ENCODE data around the gene NTM.

DNA sequence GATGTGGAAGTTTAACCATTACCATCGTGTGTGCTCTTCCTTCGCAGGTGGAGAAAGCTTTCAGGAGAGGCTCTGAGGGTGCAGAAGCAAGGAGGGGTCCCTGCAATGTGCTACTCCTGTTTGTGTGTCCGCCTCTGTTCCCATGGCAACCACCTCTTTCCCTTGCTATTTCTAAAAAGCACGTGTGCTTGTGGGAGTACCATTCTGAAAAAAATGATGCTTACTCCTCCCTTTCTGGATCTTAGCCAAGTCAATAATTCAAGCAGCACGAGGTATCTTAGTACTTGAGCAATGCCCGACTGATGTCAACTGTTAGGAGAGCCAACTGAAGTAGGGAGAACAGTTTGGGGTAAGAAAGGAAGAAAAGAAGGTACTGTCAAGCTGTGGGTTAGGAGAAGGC lies 628.7 kb downstream of the NTM start:
- TF ChIP-seq, protein P1, sequence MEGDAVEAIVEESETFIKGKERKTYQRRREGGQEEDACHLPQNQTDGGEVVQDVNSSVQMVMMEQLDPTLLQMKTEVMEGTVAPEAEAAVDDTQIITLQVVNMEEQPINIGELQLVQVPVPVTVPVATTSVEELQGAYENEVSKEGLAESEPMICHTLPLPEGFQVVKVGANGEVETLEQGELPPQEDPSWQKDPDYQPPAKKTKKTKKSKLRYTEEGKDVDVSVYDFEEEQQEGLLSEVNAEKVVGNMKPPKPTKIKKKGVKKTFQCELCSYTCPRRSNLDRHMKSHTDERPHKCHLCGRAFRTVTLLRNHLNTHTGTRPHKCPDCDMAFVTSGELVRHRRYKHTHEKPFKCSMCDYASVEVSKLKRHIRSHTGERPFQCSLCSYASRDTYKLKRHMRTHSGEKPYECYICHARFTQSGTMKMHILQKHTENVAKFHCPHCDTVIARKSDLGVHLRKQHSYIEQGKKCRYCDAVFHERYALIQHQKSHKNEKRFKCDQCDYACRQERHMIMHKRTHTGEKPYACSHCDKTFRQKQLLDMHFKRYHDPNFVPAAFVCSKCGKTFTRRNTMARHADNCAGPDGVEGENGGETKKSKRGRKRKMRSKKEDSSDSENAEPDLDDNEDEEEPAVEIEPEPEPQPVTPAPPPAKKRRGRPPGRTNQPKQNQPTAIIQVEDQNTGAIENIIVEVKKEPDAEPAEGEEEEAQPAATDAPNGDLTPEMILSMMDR (tag by site-specific recombination; IDR thresholded peaks at IDR 0.05): no peak
- TF ChIP-seq MZF1 (tag by site-specific recombination; IDR thresholded peaks at IDR 0.05; ENCODE audit: borderline replicate concordance): no peak
- no peak for TF ChIP-seq ZNF558 (tag by site-specific recombination; IDR thresholded peaks at IDR 0.05)
- no peak for TF ChIP-seq ZSCAN23 (tag by site-specific recombination; IDR thresholded peaks at IDR 0.05)
- no peak for TF ChIP-seq ZNF391 (tag by site-specific recombination; IDR thresholded peaks at IDR 0.05; ENCODE audit: borderline replicate concordance, low read depth)
- no peak for TF ChIP-seq BCL11A (tag by site-specific recombination; IDR thresholded peaks at IDR 0.05; ENCODE audit: low read depth)

All from HEK293 (cell line).